HFFc6 (cell line): ENCODE results near the gene NFIA. TPM values are rescaled to one million over a fixed set of nuclear protein-coding genes. Genes with fewer than 3 reads are reported as not detected.
"Not testable (repeated sequence)": the region's sequence is repeated elsewhere in the genome, so short reads cannot be mapped to it uniquely, and the experiment has no call there.

Source experiments
- DNase-seq: peaks from one replicate; pipeline ENCODE4 v3.0.0-alpha.2; 2018
- H3K27ac Mint-ChIP-seq: 2 replicates; pipeline ENCODE4 v1.8.0; 2020; ENCODE audit warnings: mild to moderate bottlenecking, mixed read lengths
- H3K27me3 Mint-ChIP-seq: 2 replicates; pipeline ENCODE4 v1.8.0; 2021; ENCODE audit warnings: mild to moderate bottlenecking, moderate library complexity, mixed read lengths; ENCODE audit not compliant: insufficient read depth
- H3K36me3 Mint-ChIP-seq: 2 replicates; pipeline ENCODE4 v1.8.0; 2021; ENCODE audit warnings: low read depth, mixed read lengths
- H3K4me1 Mint-ChIP-seq: 2 replicates; pipeline ENCODE4 v1.8.0; 2020; ENCODE audit warnings: low read depth, mixed read lengths
- H3K4me3 Mint-ChIP-seq: 2 replicates; pipeline ENCODE4 v1.8.0; 2020; ENCODE audit warnings: mild to moderate bottlenecking, moderate library complexity, mixed read lengths
- H3K9me3 Mint-ChIP-seq: 2 replicates; pipeline ENCODE4 v1.8.0; 2020; ENCODE audit warnings: mild to moderate bottlenecking, mixed read lengths
- CTCF ChIP-seq: fragments of 200-600 bp; sonication (generic); IDR thresholded peaks from 2 replicates; pipeline ENCODE4 v1.5.0; 2021; ENCODE audit warnings: antibody characterized with exemption, mild to moderate bottlenecking
- total RNA-seq, 6 experiments: library from RNA; stranded (reverse); fragmentation: NEBNext Ultra II Directional; extraction: Animal tissue kit (Norgen Biotek cat#: 25700); gene quantifications; 2 replicates in 1 of 6; 3 replicates in 5 of 6; pipeline ENCODE4 v1.2.3, GENCODE V29; 2021

Gene NFIA
- total RNA-seq, 6 experiments from 2014 or later = 8.5 to 11.3 (median 10.4) TPM

GRCh38 chr1:61274939-61275338 lies 192.6 kb downstream of the NFIA start:
- Mint-ChIP-seq H3K4me3 (no peak overlapping the region), H3K9me3 (no peaks in the 10 kb centered on the region), H3K27ac (no peak overlapping the region), H3K36me3 (no peaks in the 10 kb centered on the region), H3K27me3 (no peaks in the 10 kb centered on the region), H3K4me1 (peaks cover 6% of the 10 kb centered on the region; the same call in 1 of the 2 replicates)
- TF ChIP-seq CTCF = no peak
- DNase-seq = no peak

GRCh38 chr1:61276246-61276645 lies 193.9 kb downstream of the NFIA start:
- DNase-seq = no peak
- no peaks in the 10 kb centered on the region for H3K36me3 Mint-ChIP-seq
- H3K27me3 Mint-ChIP-seq = no peaks in the 10 kb centered on the region
- H3K4me1 Mint-ChIP-seq = peaks cover under 1% of the 10 kb centered on the region; the same call in 1 of the 2 replicates
- TF ChIP-seq CTCF = no peak
- H3K27ac Mint-ChIP-seq = no peak overlapping the region
- H3K9me3 Mint-ChIP-seq = no peaks in the 10 kb centered on the region
- H3K4me3 Mint-ChIP-seq = no peak overlapping the region

GRCh38 chr1:61277121-61277690 lies 194.8 kb downstream of the NFIA start:
- Mint-ChIP-seq H3K27ac (no peak overlapping the region), H3K9me3 (no peaks in the 10 kb centered on the region), H3K36me3 (no peaks in the 10 kb centered on the region), H3K4me1 (no peaks in the 10 kb centered on the region), H3K27me3 (no peaks in the 10 kb centered on the region), H3K4me3 (no peak overlapping the region)
- TF ChIP-seq CTCF = no peak
- DNase-seq = no peak

GRCh38 chr1:61278503-61278902 lies 196.1 kb downstream of the NFIA start:
- not testable (repeated sequence) for H3K36me3 Mint-ChIP-seq, H3K4me3 Mint-ChIP-seq, H3K27me3 Mint-ChIP-seq, DNase-seq, H3K27ac Mint-ChIP-seq, H3K4me1 Mint-ChIP-seq, H3K9me3 Mint-ChIP-seq

- no peak overlapping the region for H3K4me3 Mint-ChIP-seq
- no peaks in the 10 kb centered on the region for H3K36me3 Mint-ChIP-seq
- H3K9me3 Mint-ChIP-seq = no peaks in the 10 kb centered on the region
- no peak for DNase-seq
- no peak overlapping the region for H3K27ac Mint-ChIP-seq
- no peaks in the 10 kb centered on the region for H3K4me1 Mint-ChIP-seq
- no peaks in the 10 kb centered on the region for H3K27me3 Mint-ChIP-seq
- TF ChIP-seq CTCF = no peak
These were observed 196.6 kb downstream of the NFIA start for GRCh38 chr1:61278966-61279365.

GRCh38 chr1:61279570-61279969 lies 197.2 kb downstream of the NFIA start:
- no peaks in the 10 kb centered on the region for H3K4me1 Mint-ChIP-seq
- H3K9me3 Mint-ChIP-seq = no peaks in the 10 kb centered on the region
- no peak overlapping the region for H3K4me3 Mint-ChIP-seq
- H3K27me3 Mint-ChIP-seq = no peaks in the 10 kb centered on the region
- no peak overlapping the region for H3K27ac Mint-ChIP-seq
- no peaks in the 10 kb centered on the region for H3K36me3 Mint-ChIP-seq
- DNase-seq = no peak
- no peak for TF ChIP-seq CTCF
